AG08396 (cell line): Measurements from ENCODE around the gene VSTM2A.
"Not testable (repeated sequence)": the region's sequence is repeated elsewhere in the genome, so short reads cannot be mapped to it uniquely, and the experiment has no call there.

ENCODE experiments used
- DNase-seq: peaks from one replicate; pipeline ENCODE4 v3.0.0; 2012; ENCODE audit warnings: low spot score, mixed read lengths

Gene VSTM2A

GRCh38 chr7:54541669-54542625 is at the start of gene VSTM2A:
TSS of gene VSTM2A (plus strand) at chr7:54542375. CDS start at chr7:54542731, 356 bp downstream.
- DNase-seq, result peak; percentile 44

GRCh38 chr7:54504531-54504930 is 37.6 kb upstream of the VSTM2A start:
- not testable (repeated sequence) for DNase-seq

GRCh38 chr7:54529568-54529967 is 12.6 kb upstream of the VSTM2A start:
- DNase-seq, result no peak

GRCh38 chr7:54538122-54538521 is 4.1 kb upstream of the VSTM2A start:
- DNase-seq, result no peak

GRCh38 chr7:54543051-54543488 is 895 bp downstream of the VSTM2A start:
- peak; percentile 36 for DNase-seq

- no peak for DNase-seq
Measured at GRCh38 chr7:54544149-54544526, 2.0 kb downstream of the VSTM2A start.

- DNase-seq, result no peak
Measured at GRCh38 chr7:54544527-54545240, 2.5 kb downstream of the VSTM2A start.

GRCh38 chr7:54545241-54545563 is 3.0 kb downstream of the VSTM2A start:
- DNase-seq, result no peak

GRCh38 chr7:54546081-54546985 is 4.2 kb downstream of the VSTM2A start:
- no peak for DNase-seq

GRCh38 chr7:54546986-54547314 is 4.8 kb downstream of the VSTM2A start:
- DNase-seq, result no peak

- DNase-seq, result no peak
Measured at GRCh38 chr7:54550471-54550870, 8.3 kb downstream of the VSTM2A start.

GRCh38 chr7:54556121-54556520 is 13.9 kb downstream of the VSTM2A start:
- no peak for DNase-seq

- DNase-seq, result no peak
Measured at GRCh38 chr7:54559401-54559800, 17.2 kb downstream of the VSTM2A start.

GRCh38 chr7:54560198-54560597 is 18.0 kb downstream of the VSTM2A start:
- DNase-seq, result no peak

GRCh38 chr7:54560723-54561122 is 18.5 kb downstream of the VSTM2A start:
- DNase-seq, result no peak

- no peak for DNase-seq
Measured at GRCh38 chr7:54563329-54563916, 21.2 kb downstream of the VSTM2A start.

- no peak for DNase-seq
Measured at GRCh38 chr7:54565432-54565831, 23.3 kb downstream of the VSTM2A start.

- no peak for DNase-seq
Measured at GRCh38 chr7:54581511-54581910, 39.3 kb downstream of the VSTM2A start.

GRCh38 chr7:54591404-54592386 is 49.5 kb downstream of the VSTM2A start:
- DNase-seq, result no peak

GRCh38 chr7:54596747-54597146 is 54.6 kb downstream of the VSTM2A start:
- DNase-seq, result no peak

- DNase-seq, result no peak
Measured at GRCh38 chr7:54615537-54615936, 73.4 kb downstream of the VSTM2A start.
